Neural cell (in vitro differentiated cells): ENCODE results near the gene SNHG17. TPM values are rescaled to one million over a fixed set of nuclear protein-coding genes. Genes with fewer than 3 reads are reported as not detected.

Source experiments
- H2AFZ ChIP-seq: fragments of 200-600, 300-800 bp; sonication (generic), shearing (Covaris generic); 2 replicates; pipeline ENCODE4 v1.6.0; 2014; ENCODE audit warnings: low read depth, mild to moderate bottlenecking, antibody characterized with exemption, low read length, moderate library complexity
- H3F3A ChIP-seq: fragments of 200-600 bp; shearing (Covaris generic); 2 replicates; pipeline ENCODE4 v1.6.1; 2016; ENCODE audit warnings: mild to moderate bottlenecking, moderate library complexity, mixed read lengths, antibody characterized with exemption, low read length; ENCODE audit not compliant: insufficient read depth, poor library complexity, severe bottlenecking
- H3K27ac ChIP-seq: fragments of 200-600, 300-800 bp; sonication (generic), shearing (Covaris generic); 2 replicates; pipeline ENCODE4 v1.5.1; 2014; ENCODE audit warnings: mild to moderate bottlenecking, low read length, moderate library complexity
- H3K27me3 ChIP-seq: fragments of 300-800, 200-600 bp; sonication (generic), shearing (Covaris generic); 2 replicates; pipeline ENCODE4 v1.6.0; 2014; ENCODE audit warnings: mild to moderate bottlenecking, low read depth, low read length, moderate library complexity; ENCODE audit not compliant: insufficient read depth
- H3K36me3 ChIP-seq: fragments of 300-800, 200-600 bp; sonication (generic), shearing (Covaris generic); 2 replicates; pipeline ENCODE4 v1.5.1; 2014; ENCODE audit warnings: mild to moderate bottlenecking, antibody characterized with exemption, low read length, moderate library complexity; ENCODE audit not compliant: insufficient read depth
- H3K4me2 ChIP-seq: fragments of 300-800, 200-600 bp; sonication (generic), shearing (Covaris generic); 2 replicates; pipeline ENCODE4 v1.6.0; 2014; ENCODE audit warnings: mild to moderate bottlenecking, low read length
- H3K4me3 ChIP-seq: fragments of 300-800, 200-600 bp; sonication (generic), shearing (Covaris generic); 2 replicates; pipeline ENCODE4 v1.5.1; 2014; ENCODE audit warnings: mild to moderate bottlenecking, low read length, moderate library complexity
- H3K79me2 ChIP-seq: fragments of 200-600 bp; shearing (Covaris generic); replicated peaks from 2 replicates; pipeline ENCODE4 v1.6.0; 2014; ENCODE audit warnings: mild to moderate bottlenecking, low read length, moderate library complexity; ENCODE audit not compliant: insufficient read depth
- H3K9ac ChIP-seq: fragments of 300-800, 200-600 bp; sonication (generic), shearing (Covaris generic); 2 replicates; pipeline ENCODE4 v1.6.1; 2016; ENCODE audit warnings: mild to moderate bottlenecking, low read length, mixed read lengths
- H3K9me2 ChIP-seq: fragments of 200-600 bp; shearing (Covaris generic); 2 replicates; pipeline ENCODE4 v1.6.1; 2016; ENCODE audit warnings: mild to moderate bottlenecking, low read length, mixed read lengths; ENCODE audit not compliant: insufficient read depth
- H3K9me3 ChIP-seq: fragments of 200-600, 300-800 bp; sonication (generic), shearing (Covaris generic); 2 replicates; pipeline ENCODE4 v1.6.1; 2016; ENCODE audit warnings: mild to moderate bottlenecking, mixed run types, low read length, moderate library complexity, mixed read lengths
- H4K20me1 ChIP-seq: fragments of 200-600 bp; shearing (Covaris generic); 2 replicates; pipeline ENCODE4 v1.6.1; 2016; ENCODE audit warnings: mild to moderate bottlenecking, mixed run types; ENCODE audit not compliant: insufficient read depth
- EP300 ChIP-seq: fragments of 450-650 bp; conservative IDR thresholded peaks from 2 replicates; pipeline ENCODE4 v1.6.1; 2014; ENCODE audit warnings: antibody characterized with exemption, mild to moderate bottlenecking, moderate library complexity; ENCODE audit not compliant: poor library complexity, severe bottlenecking
- EZH2 ChIP-seq: fragments of 200-600, 300-800 bp; shearing (Covaris generic), sonication (generic); IDR thresholded peaks from 2 replicates; pipeline ENCODE4 v1.6.1; 2014; ENCODE audit warnings: antibody characterized with exemption, low read length, borderline replicate concordance, mild to moderate bottlenecking; ENCODE audit not compliant: insufficient read depth, poor library complexity, severe bottlenecking
- MXI1 ChIP-seq: fragments of 450-650 bp; conservative IDR thresholded peaks from 2 replicates; pipeline ENCODE4 v1.6.1; 2014; ENCODE audit warnings: antibody characterized with exemption, mild to moderate bottlenecking; ENCODE audit not compliant: poor library complexity, severe bottlenecking
- POLR2AphosphoS5 ChIP-seq: IDR thresholded peaks from 2 replicates; pipeline ENCODE4 v1.6.1; 2012
- RAD21 ChIP-seq: fragments of 450-650 bp; conservative IDR thresholded peaks from 2 replicates; pipeline ENCODE4 v1.6.1; 2014; ENCODE audit warnings: antibody characterized with exemption, mild to moderate bottlenecking, moderate library complexity
- SMC3 ChIP-seq: fragments of 450-650 bp; conservative IDR thresholded peaks from 2 replicates; pipeline ENCODE4 v1.6.1; 2014; ENCODE audit warnings: antibody characterized with exemption, mild to moderate bottlenecking, moderate library complexity; ENCODE audit not compliant: poor library complexity
- TAF1 ChIP-seq: IDR thresholded peaks from 2 replicates; pipeline ENCODE4 v1.6.1; 2012; ENCODE audit warnings: low read depth
- polyA plus RNA-seq: library from polyadenylated mRNA; depleted of rRNA; stranded (reverse); fragments of >200 nt; gene quantifications from 2 replicates; pipeline ENCODE4 v1.2.3, GENCODE V29; 2014
- TF ChIP-seq, protein P1 (sequence below): fragments of 450-650 bp; IDR thresholded peaks from 2 replicates; pipeline ENCODE4 v1.5.1; 2014; ENCODE audit warnings: antibody characterized with exemption, mild to moderate bottlenecking, moderate library complexity; ENCODE audit not compliant: poor library complexity, severe bottlenecking
- TF ChIP-seq, protein P2 (sequence below): IDR thresholded peaks from 2 replicates; pipeline ENCODE4 v1.6.1; 2012; ENCODE audit warnings: borderline replicate concordance

Gene SNHG17
- polyA plus RNA-seq, 1 donor from 2014 or later = 23.1 TPM

DNA sequence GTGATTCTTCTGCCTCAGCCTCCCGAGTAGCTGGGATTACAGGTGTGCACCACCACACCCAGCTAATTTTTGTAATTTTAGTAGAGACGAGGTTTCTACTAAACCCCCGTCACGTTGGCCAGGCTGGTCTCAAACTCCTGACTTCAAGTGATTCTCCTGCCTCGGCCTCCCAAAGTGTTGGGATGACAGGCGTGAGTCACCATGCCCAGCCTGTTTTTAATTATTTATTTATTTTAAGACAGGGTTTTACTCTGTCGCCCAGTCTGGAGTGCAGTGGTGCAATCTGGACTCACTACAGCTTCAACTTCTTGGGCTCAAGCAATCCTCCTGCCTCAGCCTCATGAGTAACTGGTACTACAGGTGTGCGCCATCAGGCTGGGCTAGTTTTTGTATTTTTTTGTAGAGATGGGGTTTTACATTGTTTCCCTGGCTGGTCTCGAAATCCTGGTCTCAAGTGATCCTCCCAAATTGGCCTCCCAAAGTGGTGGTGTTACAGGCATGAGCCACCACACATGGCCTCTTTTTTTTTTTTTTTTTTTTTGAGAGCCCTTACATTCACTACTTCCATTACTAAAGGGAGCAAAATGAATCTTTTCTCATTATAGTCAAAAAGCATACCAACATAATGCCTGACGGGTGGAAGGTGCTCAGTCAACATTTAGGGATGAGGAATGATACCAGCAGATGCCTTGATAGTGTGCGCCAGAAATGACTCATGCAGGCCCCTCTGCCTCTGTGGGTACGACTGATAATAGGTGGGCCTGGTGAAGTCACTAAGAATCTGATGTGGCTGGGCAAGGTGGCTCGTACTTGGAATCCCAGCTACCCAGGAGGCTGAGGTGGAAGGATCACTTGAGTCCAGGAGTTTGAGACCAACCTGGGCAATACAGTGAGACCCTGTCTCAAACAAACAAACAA is 19.7 kb upstream of the SNHG17 start:
- no peak overlapping the region for H3K9ac ChIP-seq
- H3K27me3 ChIP-seq = no peaks in the 10 kb centered on the region
- H3K4me3 ChIP-seq = no peak overlapping the region
- no peak overlapping the region for H2AFZ ChIP-seq
- H3K9me3 ChIP-seq = no peaks in the 10 kb centered on the region
- no peaks in the 10 kb centered on the region for H3K9me2 ChIP-seq
- H3F3A ChIP-seq = no peaks in the 10 kb centered on the region
- no peaks in the 10 kb centered on the region for H3K79me2 ChIP-seq
- no peak overlapping the region for H3K4me2 ChIP-seq
- TF ChIP-seq SMC3 (no peak), EP300 (no peak), POLR2AphosphoS5 (no peak)
- TF ChIP-seq, protein P1, sequence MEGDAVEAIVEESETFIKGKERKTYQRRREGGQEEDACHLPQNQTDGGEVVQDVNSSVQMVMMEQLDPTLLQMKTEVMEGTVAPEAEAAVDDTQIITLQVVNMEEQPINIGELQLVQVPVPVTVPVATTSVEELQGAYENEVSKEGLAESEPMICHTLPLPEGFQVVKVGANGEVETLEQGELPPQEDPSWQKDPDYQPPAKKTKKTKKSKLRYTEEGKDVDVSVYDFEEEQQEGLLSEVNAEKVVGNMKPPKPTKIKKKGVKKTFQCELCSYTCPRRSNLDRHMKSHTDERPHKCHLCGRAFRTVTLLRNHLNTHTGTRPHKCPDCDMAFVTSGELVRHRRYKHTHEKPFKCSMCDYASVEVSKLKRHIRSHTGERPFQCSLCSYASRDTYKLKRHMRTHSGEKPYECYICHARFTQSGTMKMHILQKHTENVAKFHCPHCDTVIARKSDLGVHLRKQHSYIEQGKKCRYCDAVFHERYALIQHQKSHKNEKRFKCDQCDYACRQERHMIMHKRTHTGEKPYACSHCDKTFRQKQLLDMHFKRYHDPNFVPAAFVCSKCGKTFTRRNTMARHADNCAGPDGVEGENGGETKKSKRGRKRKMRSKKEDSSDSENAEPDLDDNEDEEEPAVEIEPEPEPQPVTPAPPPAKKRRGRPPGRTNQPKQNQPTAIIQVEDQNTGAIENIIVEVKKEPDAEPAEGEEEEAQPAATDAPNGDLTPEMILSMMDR = no peak
- TF ChIP-seq, protein P2, sequence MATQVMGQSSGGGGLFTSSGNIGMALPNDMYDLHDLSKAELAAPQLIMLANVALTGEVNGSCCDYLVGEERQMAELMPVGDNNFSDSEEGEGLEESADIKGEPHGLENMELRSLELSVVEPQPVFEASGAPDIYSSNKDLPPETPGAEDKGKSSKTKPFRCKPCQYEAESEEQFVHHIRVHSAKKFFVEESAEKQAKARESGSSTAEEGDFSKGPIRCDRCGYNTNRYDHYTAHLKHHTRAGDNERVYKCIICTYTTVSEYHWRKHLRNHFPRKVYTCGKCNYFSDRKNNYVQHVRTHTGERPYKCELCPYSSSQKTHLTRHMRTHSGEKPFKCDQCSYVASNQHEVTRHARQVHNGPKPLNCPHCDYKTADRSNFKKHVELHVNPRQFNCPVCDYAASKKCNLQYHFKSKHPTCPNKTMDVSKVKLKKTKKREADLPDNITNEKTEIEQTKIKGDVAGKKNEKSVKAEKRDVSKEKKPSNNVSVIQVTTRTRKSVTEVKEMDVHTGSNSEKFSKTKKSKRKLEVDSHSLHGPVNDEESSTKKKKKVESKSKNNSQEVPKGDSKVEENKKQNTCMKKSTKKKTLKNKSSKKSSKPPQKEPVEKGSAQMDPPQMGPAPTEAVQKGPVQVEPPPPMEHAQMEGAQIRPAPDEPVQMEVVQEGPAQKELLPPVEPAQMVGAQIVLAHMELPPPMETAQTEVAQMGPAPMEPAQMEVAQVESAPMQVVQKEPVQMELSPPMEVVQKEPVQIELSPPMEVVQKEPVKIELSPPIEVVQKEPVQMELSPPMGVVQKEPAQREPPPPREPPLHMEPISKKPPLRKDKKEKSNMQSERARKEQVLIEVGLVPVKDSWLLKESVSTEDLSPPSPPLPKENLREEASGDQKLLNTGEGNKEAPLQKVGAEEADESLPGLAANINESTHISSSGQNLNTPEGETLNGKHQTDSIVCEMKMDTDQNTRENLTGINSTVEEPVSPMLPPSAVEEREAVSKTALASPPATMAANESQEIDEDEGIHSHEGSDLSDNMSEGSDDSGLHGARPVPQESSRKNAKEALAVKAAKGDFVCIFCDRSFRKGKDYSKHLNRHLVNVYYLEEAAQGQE = no peak
- H3K36me3 ChIP-seq = no peaks in the 10 kb centered on the region
- H4K20me1 ChIP-seq = no peaks in the 10 kb centered on the region
- no peak overlapping the region for H3K27ac ChIP-seq

DNA sequence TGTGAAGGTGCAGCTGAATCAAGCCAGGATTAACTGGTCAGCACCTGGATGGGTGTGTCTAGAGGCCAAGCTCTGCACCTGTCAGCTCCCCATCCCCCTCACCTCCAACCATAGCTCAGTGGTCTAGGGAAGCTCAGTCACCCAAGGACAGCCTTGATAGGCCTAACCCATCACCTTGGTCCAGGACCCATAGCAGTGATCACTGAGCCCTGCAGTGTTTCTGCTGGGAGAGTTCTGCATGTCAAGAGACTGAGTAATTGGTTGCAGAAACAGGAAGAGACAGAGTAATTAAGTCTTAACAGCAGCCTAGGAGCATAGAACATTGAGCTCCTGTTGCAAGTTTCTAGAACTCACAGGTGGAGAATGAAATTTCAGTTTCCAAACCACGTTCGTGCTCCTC is 18.8 kb upstream of the SNHG17 start:
- H3K4me3 ChIP-seq = no peak overlapping the region
- H3K9me2 ChIP-seq = no peaks in the 10 kb centered on the region
- H3K4me2 ChIP-seq = no peak overlapping the region
- H3K9ac ChIP-seq = no peak overlapping the region
- H3F3A ChIP-seq = no peaks in the 10 kb centered on the region
- no peaks in the 10 kb centered on the region for H3K79me2 ChIP-seq
- no peaks in the 10 kb centered on the region for H4K20me1 ChIP-seq
- TF ChIP-seq EZH2 (no peak), SMC3 (no peak), POLR2AphosphoS5 (no peak), RAD21 (no peak), MXI1 (no peak), EP300 (no peak), TAF1 (no peak)
- TF ChIP-seq, protein P2 = no peak
- TF ChIP-seq, protein P1 = no peak
- H3K27me3 ChIP-seq = no peaks in the 10 kb centered on the region
- no peaks in the 10 kb centered on the region for H3K36me3 ChIP-seq
- no peak overlapping the region for H2AFZ ChIP-seq
- H3K27ac ChIP-seq = no peak overlapping the region
- H3K9me3 ChIP-seq = no peaks in the 10 kb centered on the region
